ENCODE results near the gene MAPK7.

MAPK7 gene

GRCh38 chr17:19424934-19425868, 46.9 kb downstream of the MAPK7 start:
- no peak for DNase-seq

- no peak for DNase-seq
These were observed 48.3 kb downstream of the MAPK7 start for GRCh38 chr17:19426631-19427030.

- DNase-seq, result no peak
These were observed 53.4 kb downstream of the MAPK7 start for GRCh38 chr17:19431691-19432090.

Data from NCI-H526 (cell line).